HEK293 (cell line): ENCODE results near the gene BRWD1.

ENCODE experiments used
- CTCF ChIA-PET: fragments of 350-600 bp; formaldehyde crosslinking; extraction: SDS; loops from one replicate; lab custom pipeline; 2021; ENCODE audit warnings: antibody characterized with exemption; lab: Yijun Ruan, JAX
- POLR2A ChIA-PET: fragments of 300-600 bp; formaldehyde crosslinking; extraction: SDS; loops from one replicate; lab custom pipeline; 2020; ENCODE audit warnings: antibody characterized with exemption, inconsistent platforms; lab: Yijun Ruan, JAX
- H3K27ac ChIP-seq: fragments of 200-500 bp; sonication (Bioruptor generic); 2 replicates; pipeline ENCODE4 v1.5.1; 2014; ENCODE audit warnings: low read depth, low read length, control low read depth, inconsistent platforms; ENCODE audit errors: extremely low read depth
- H3K36me3 ChIP-seq, 2 experiments: fragments of 200-500 bp in 1 of 2; sonication (Bioruptor generic) in 1 of 2; 1 replicate in 1 of 2; 2 replicates in 1 of 2; pipeline ENCODE4 v1.5.1; 2014 to 2017; ENCODE audit warnings: inconsistent platforms in 2 of 2, low read length in 2 of 2; ENCODE audit not compliant: control insufficient read depth in 2 of 2, insufficient read depth in 1 of 2
- H3K4me1 ChIP-seq: fragments of 200-500 bp; sonication (Bioruptor generic); 2 replicates; pipeline ENCODE4 v1.5.1; 2014; ENCODE audit warnings: mild to moderate bottlenecking, low read length, inconsistent platforms; ENCODE audit not compliant: control insufficient read depth, insufficient read depth
- H3K4me3 ChIP-seq: 2 replicates; pipeline ENCODE4 v1.5.1; 2011; ENCODE audit warnings: low read depth, mild to moderate bottlenecking, control low read depth, low read length, moderate library complexity
- H3K9me3 ChIP-seq: fragments of 200-500 bp; sonication (Bioruptor generic); 2 replicates; pipeline ENCODE4 v1.5.1; 2014; ENCODE audit warnings: low read depth, low read length, inconsistent platforms; ENCODE audit not compliant: control insufficient read depth, insufficient read depth
- GLIS2 ChIP-seq: fragments of 450-650 bp; formaldehyde crosslinking; IDR thresholded peaks from 2 replicates; pipeline ENCODE4 v1.5.1; 2016; ENCODE audit warnings: missing biosample characterization, missing genetic modification characterization
- IKZF3 ChIP-seq: fragments of 450-650 bp; IDR thresholded peaks from 2 replicates; pipeline ENCODE4 v1.5.0; 2018; ENCODE audit warnings: missing biosample characterization, mild to moderate bottlenecking, missing genetic modification characterization, moderate library complexity
- KLF10 ChIP-seq: fragments of 450-650 bp; IDR thresholded peaks from 2 replicates; pipeline ENCODE4 v1.5.1; 2018; ENCODE audit warnings: missing biosample characterization, mild to moderate bottlenecking, missing genetic modification characterization
- PATZ1 ChIP-seq: fragments of 450-650 bp; formaldehyde crosslinking; IDR thresholded peaks from 2 replicates; pipeline ENCODE4 v1.5.1; 2016; ENCODE audit warnings: missing biosample characterization, missing genetic modification characterization
- PRDM4 ChIP-seq: fragments of 450-650 bp; formaldehyde crosslinking; IDR thresholded peaks from 2 replicates; pipeline ENCODE4 v1.5.1; 2017; ENCODE audit warnings: missing biosample characterization, missing genetic modification characterization
- SCRT2 ChIP-seq: fragments of 450-650 bp; formaldehyde crosslinking; IDR thresholded peaks from 2 replicates; pipeline ENCODE4 v1.5.1; 2016; ENCODE audit warnings: missing biosample characterization, missing genetic modification characterization
- ZFP3 ChIP-seq: fragments of 450-650 bp; formaldehyde crosslinking; IDR thresholded peaks from 2 replicates; pipeline ENCODE4 v1.5.1; 2016; ENCODE audit warnings: low read depth, missing biosample characterization, missing genetic modification characterization
- ZIC2 ChIP-seq: fragments of 450-650 bp; formaldehyde crosslinking; IDR thresholded peaks from 2 replicates; pipeline ENCODE4 v1.5.1; 2016; ENCODE audit warnings: missing biosample characterization, missing genetic modification characterization
- ZNF10 ChIP-seq: fragments of 450-650 bp; formaldehyde crosslinking; IDR thresholded peaks from 2 replicates; pipeline ENCODE4 v1.5.1; 2017; ENCODE audit warnings: missing biosample characterization, missing genetic modification characterization
- ZNF133 ChIP-seq: fragments of 450-650 bp; formaldehyde crosslinking; IDR thresholded peaks from 2 replicates; pipeline ENCODE4 v1.5.1; 2016; ENCODE audit warnings: missing biosample characterization, missing genetic modification characterization
- ZNF146 ChIP-seq: fragments of 450-650 bp; formaldehyde crosslinking; IDR thresholded peaks from 2 replicates; pipeline ENCODE4 v1.5.1; 2016; ENCODE audit warnings: missing biosample characterization, missing genetic modification characterization
- ZNF16 ChIP-seq: fragments of 450-650 bp; formaldehyde crosslinking; IDR thresholded peaks from 2 replicates; pipeline ENCODE4 v1.5.1; 2016; ENCODE audit warnings: low read depth, missing biosample characterization, missing genetic modification characterization
- ZNF214 ChIP-seq: fragments of 450-650 bp; formaldehyde crosslinking; IDR thresholded peaks from 2 replicates; pipeline ENCODE4 v1.5.1; 2017; ENCODE audit warnings: missing biosample characterization, mild to moderate bottlenecking, missing genetic modification characterization, borderline replicate concordance
- ZNF449 ChIP-seq: fragments of 450-650 bp; formaldehyde crosslinking; IDR thresholded peaks from 2 replicates; pipeline ENCODE4 v1.5.1; 2017; ENCODE audit warnings: missing biosample characterization, mild to moderate bottlenecking, missing genetic modification characterization, moderate library complexity
- ZNF518A ChIP-seq: fragments of 450-650 bp; formaldehyde crosslinking; conservative IDR thresholded peaks from 2 replicates; pipeline ENCODE4 v1.5.1; 2016; ENCODE audit warnings: low read depth, missing biosample characterization, missing genetic modification characterization
- ZNF544 ChIP-seq: fragments of 450-650 bp; formaldehyde crosslinking; IDR thresholded peaks from 2 replicates; pipeline ENCODE4 v1.5.0; 2017; ENCODE audit warnings: missing biosample characterization, missing genetic modification characterization
- ZNF558 ChIP-seq: fragments of 450-650 bp; formaldehyde crosslinking; IDR thresholded peaks from 2 replicates; pipeline ENCODE4 v1.5.1; 2016; ENCODE audit warnings: missing biosample characterization, missing genetic modification characterization
- ZNF624 ChIP-seq: fragments of 450-650 bp; formaldehyde crosslinking; IDR thresholded peaks from 2 replicates; pipeline ENCODE4 v1.5.1; 2017; ENCODE audit warnings: missing biosample characterization, missing genetic modification characterization
- ZNF707 ChIP-seq: fragments of 450-650 bp; formaldehyde crosslinking; IDR thresholded peaks from 2 replicates; pipeline ENCODE4 v1.5.1; 2016; ENCODE audit warnings: missing biosample characterization, missing genetic modification characterization
- ZXDB ChIP-seq: fragments of 450-650 bp; formaldehyde crosslinking; IDR thresholded peaks from 2 replicates; pipeline ENCODE4 v1.5.1; 2016; ENCODE audit warnings: missing biosample characterization, missing genetic modification characterization

Gene BRWD1

GRCh38 chr21:39216290-39216689 lies 97.1 kb downstream of the BRWD1 start (continued):
- TF ChIP-seq SCRT2, result no peak
- TF ChIP-seq ZFP3, result no peak
- no peak for TF ChIP-seq ZNF449
- no peak for TF ChIP-seq ZNF133 (tag by site-specific recombination)
- no peak for TF ChIP-seq ZNF518A (tag by site-specific recombination)
- no peak for TF ChIP-seq PRDM4
- no peak for TF ChIP-seq ZXDB (tag by site-specific recombination)
- TF ChIP-seq ZNF146 (tag by site-specific recombination), result no peak

- no peak for TF ChIP-seq KLF10
- no peak for TF ChIP-seq PATZ1 (tag by site-specific recombination)
- no peak for TF ChIP-seq ZNF707 (tag by site-specific recombination)
- TF ChIP-seq IKZF3 (tag by site-specific recombination), result no peak
- TF ChIP-seq ZNF10, result no peak
- no peak for TF ChIP-seq ZNF624 (tag by site-specific recombination)
- no peak for TF ChIP-seq ZNF544 (tag by site-specific recombination)
- no peak for TF ChIP-seq GLIS2
- TF ChIP-seq ZNF214, result no peak
- TF ChIP-seq ZNF16 (tag by site-specific recombination), result no peak
- no peak for TF ChIP-seq ZIC2
- no peak for TF ChIP-seq ZNF558 (tag by site-specific recombination)
- TF ChIP-seq ZXDB (tag by site-specific recombination), result no peak
- TF ChIP-seq, all 188 proteins: peak for 0
- POLR2A ChIA-PET, result no interaction called here
- H3K4me1 ChIP-seq, result no peaks in the 10 kb centered on the region
- no peaks in the 10 kb centered on the region for H3K9me3 ChIP-seq
- H3K36me3 ChIP-seq, result peaks cover 26 to 49% of the 10 kb centered on the region in 2 experiments
- H3K27ac ChIP-seq, result no peak overlapping the region
- CTCF ChIA-PET, result no interaction called here
- H3K4me3 ChIP-seq, result no peak overlapping the region
Measured at GRCh38 chr21:39215078-39215477, 98.4 kb downstream of the BRWD1 start.
